Renal cortex interstitium (tissue), 11 donors: Measurements from ENCODE around the gene ARHGAP35. TPM values are rescaled to one million over a fixed set of nuclear protein-coding genes. Genes with fewer than 3 reads are reported as not detected.
A peak's percentile ranks its signal among the peaks of the same experiment; 100 is the strongest.
"Not testable (repeated sequence)": the region's sequence is repeated elsewhere in the genome, so short reads cannot be mapped to it uniquely, and the experiment has no call there.

Source experiments
- DNase-seq, 11 donors: peaks; one replicate each; pipeline ENCODE4 v3.0.0-alpha.2; 2013; ENCODE audit warnings: low read depth in 9 of 11, low spot score in 4 of 11; ENCODE audit errors: extremely low read depth in 1 of 11
- polyA plus RNA-seq, 3 donors: library from polyadenylated mRNA; unstranded; fragments of 120-200 nt; gene quantifications; one replicate each; pipeline ENCODE4 v1.2.1, GENCODE V29; 2013; ENCODE audit not compliant: insufficient read length in 3 of 3

ARHGAP35 gene
- polyA plus RNA-seq, 3 donors: 47.6 to 54.5 (median 49.3) TPM

GRCh38 chr19:46834984-46835383, 25.8 kb upstream of the ARHGAP35 start:
- DNase-seq: no peak

GRCh38 chr19:46838160-46838559, 22.6 kb upstream of the ARHGAP35 start:
- no peak for DNase-seq

GRCh38 chr19:46839752-46840497, 20.9 kb upstream of the ARHGAP35 start:
- DNase-seq: no peak

- DNase-seq: peak in 7 of 11 donors; percentile 65 to 71 (median 66)
These were observed 20.3 kb upstream of the ARHGAP35 start for GRCh38 chr19:46840498-46840942.

- DNase-seq: no peak
These were observed 19.2 kb upstream of the ARHGAP35 start for GRCh38 chr19:46841458-46842083.

- DNase-seq: no peak
These were observed 18.0 kb upstream of the ARHGAP35 start for GRCh38 chr19:46842791-46843190.

- DNase-seq: no peak
These were observed 16.7 kb upstream of the ARHGAP35 start for GRCh38 chr19:46844067-46844489.

GRCh38 chr19:46845959-46846459, 14.8 kb upstream of the ARHGAP35 start:
- no peak for DNase-seq

GRCh38 chr19:46847528-46847927, 13.3 kb upstream of the ARHGAP35 start:
- DNase-seq: no peak

GRCh38 chr19:46848389-46848788, 12.4 kb upstream of the ARHGAP35 start:
- no peak for DNase-seq

GRCh38 chr19:46849610-46850009, 11.2 kb upstream of the ARHGAP35 start:
- DNase-seq: no peak

- peak; percentile 95 to 100 (median 98) for DNase-seq
These were observed 10.3 kb upstream of the ARHGAP35 start, which contains the start of gene AP2S1 for GRCh38 chr19:46850228-46851203. Gene AP2S1 (minus strand): TSS chr19:46850846. CDS start chr19:46850766, 80 bp downstream.

GRCh38 chr19:46852830-46853229, 8.0 kb upstream of the ARHGAP35 start:
- no peak for DNase-seq

GRCh38 chr19:46854698-46855097, 6.1 kb upstream of the ARHGAP35 start:
- not testable (repeated sequence) for DNase-seq

GRCh38 chr19:46856062-46857022, 4.5 kb upstream of the ARHGAP35 start:
- peak; percentile 73 to 93 (median 89) for DNase-seq

GRCh38 chr19:46859637-46860124, 1.1 kb upstream of the ARHGAP35 start:
- DNase-seq: no peak

- DNase-seq: peak; percentile 91 to 97 (median 96)
These were observed 512 bp upstream of the ARHGAP35 start for GRCh38 chr19:46860125-46860845.
